ENCODE results near the gene MDN1. TPM values are rescaled to one million over a fixed set of nuclear protein-coding genes. Genes with fewer than 3 reads are reported as not detected.

MDN1 gene
- total and polyA plus RNA-seq, 2 of the 13 experiments (the other 11 are each of a cell fraction or from before 2014, with no cell fraction given), result 18.8 to 52.9 TPM

GRCh38 chr6:89819336-89820130, at the start of gene MDN1 (continued):
- TF ChIP-seq KDM1A (CRISPR knock-in tag; IDR thresholded peaks at IDR 0.05) (no peak), ZNF781 (CRISPR knock-in tag; IDR thresholded peaks at IDR 0.05; ENCODE audit: borderline replicate concordance, not compliant biosample characterization) (no peak), THAP7 (CRISPR knock-in tag; IDR thresholded peaks at IDR 0.05) (peak; percentile 38; the same call in 1 of the 2 replicates), ZNF101 (CRISPR knock-in tag; IDR thresholded peaks at IDR 0.05; ENCODE audit: borderline replicate concordance, low read depth) (no peak), MAF1 (CRISPR knock-in tag; IDR thresholded peaks at IDR 0.05; ENCODE audit: borderline replicate concordance) (0 out of 2 replicates have a peak, but pooled peaks have one; percentile 33), ZNF792 (CRISPR knock-in tag; IDR thresholded peaks at IDR 0.05) (no peak; the same call in 1 of the 2 replicates), ZNF407 (CRISPR knock-in tag; IDR thresholded peaks at IDR 0.05; ENCODE audit: not compliant biosample characterization) (peak; percentile 63), ZNF124 (CRISPR knock-in tag; IDR thresholded peaks at IDR 0.05) (peak; percentile 89), CAMTA2 (CRISPR knock-in tag; IDR thresholded peaks at IDR 0.05; ENCODE audit: borderline replicate concordance) (peak; percentile 60), U2AF1 (optimal IDR thresholded peaks at IDR 0.05; ENCODE audit: low read depth, low read length) (peak; percentile 67), RBM39 (IDR thresholded peaks at IDR 0.05; ENCODE audit: low read depth, low read length, poor library complexity, severe bottlenecking) (peak; percentile 58), GRHL1 (CRISPR knock-in tag; conservative IDR thresholded peaks at IDR 0.05) (no peak)

Data from HepG2 (cell line).